PFSK-1 (cell line): Measurements from ENCODE around the gene ABCC9.

Experiments
- FOXP2 ChIP-seq: optimal IDR thresholded peaks from 2 replicates; pipeline ENCODE3; 2011; ENCODE audit warnings: borderline replicate concordance, control low read depth, inconsistent platforms; ENCODE audit not compliant: insufficient read depth; ENCODE audit errors: extremely low read length, extremely low read depth
- POLR2AphosphoS5 ChIP-seq: IDR thresholded peaks from 2 replicates; pipeline ENCODE4 v1.6.1; 2012; ENCODE audit warnings: low read depth, mild to moderate bottlenecking, control low read depth, low read length, moderate library complexity
- SIN3A ChIP-seq: IDR thresholded peaks from 2 replicates; pipeline ENCODE4 v1.6.1; 2012; ENCODE audit warnings: mild to moderate bottlenecking, low read length, moderate library complexity, borderline replicate concordance; ENCODE audit not compliant: insufficient read depth
- TAF1 ChIP-seq: IDR thresholded peaks from 2 replicates; pipeline ENCODE4 v1.6.1; 2012; ENCODE audit warnings: low read length, control low read depth, borderline replicate concordance; ENCODE audit not compliant: insufficient read depth
- TF ChIP-seq, protein P1 (sequence below), 2 experiments: IDR thresholded peaks; 2 replicates each; pipeline versions ENCODE4 v1.6.1 to v1.8.0; 2011 to 2012; ENCODE audit warnings: low read depth in 2 of 2, low read length in 2 of 2, control low read depth in 1 of 2, inconsistent platforms in 1 of 2, mild to moderate bottlenecking in 1 of 2, moderate library complexity in 1 of 2; ENCODE audit not compliant: insufficient read depth in 1 of 2

Gene ABCC9

GRCh38 chr12:21877293-21877982, 63.8 kb downstream of the ABCC9 start:
- TF ChIP-seq SIN3A: no peak
- TF ChIP-seq TAF1: no peak
- TF ChIP-seq POLR2AphosphoS5: no peak
- no peak for TF ChIP-seq FOXP2
- TF ChIP-seq, protein P1, sequence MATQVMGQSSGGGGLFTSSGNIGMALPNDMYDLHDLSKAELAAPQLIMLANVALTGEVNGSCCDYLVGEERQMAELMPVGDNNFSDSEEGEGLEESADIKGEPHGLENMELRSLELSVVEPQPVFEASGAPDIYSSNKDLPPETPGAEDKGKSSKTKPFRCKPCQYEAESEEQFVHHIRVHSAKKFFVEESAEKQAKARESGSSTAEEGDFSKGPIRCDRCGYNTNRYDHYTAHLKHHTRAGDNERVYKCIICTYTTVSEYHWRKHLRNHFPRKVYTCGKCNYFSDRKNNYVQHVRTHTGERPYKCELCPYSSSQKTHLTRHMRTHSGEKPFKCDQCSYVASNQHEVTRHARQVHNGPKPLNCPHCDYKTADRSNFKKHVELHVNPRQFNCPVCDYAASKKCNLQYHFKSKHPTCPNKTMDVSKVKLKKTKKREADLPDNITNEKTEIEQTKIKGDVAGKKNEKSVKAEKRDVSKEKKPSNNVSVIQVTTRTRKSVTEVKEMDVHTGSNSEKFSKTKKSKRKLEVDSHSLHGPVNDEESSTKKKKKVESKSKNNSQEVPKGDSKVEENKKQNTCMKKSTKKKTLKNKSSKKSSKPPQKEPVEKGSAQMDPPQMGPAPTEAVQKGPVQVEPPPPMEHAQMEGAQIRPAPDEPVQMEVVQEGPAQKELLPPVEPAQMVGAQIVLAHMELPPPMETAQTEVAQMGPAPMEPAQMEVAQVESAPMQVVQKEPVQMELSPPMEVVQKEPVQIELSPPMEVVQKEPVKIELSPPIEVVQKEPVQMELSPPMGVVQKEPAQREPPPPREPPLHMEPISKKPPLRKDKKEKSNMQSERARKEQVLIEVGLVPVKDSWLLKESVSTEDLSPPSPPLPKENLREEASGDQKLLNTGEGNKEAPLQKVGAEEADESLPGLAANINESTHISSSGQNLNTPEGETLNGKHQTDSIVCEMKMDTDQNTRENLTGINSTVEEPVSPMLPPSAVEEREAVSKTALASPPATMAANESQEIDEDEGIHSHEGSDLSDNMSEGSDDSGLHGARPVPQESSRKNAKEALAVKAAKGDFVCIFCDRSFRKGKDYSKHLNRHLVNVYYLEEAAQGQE (IDR thresholded peaks at IDR 0.05; ENCODE audit: insufficient read depth in 1 of 2, low read depth in 2 of 2, low read length in 2 of 2): no peak

- TF ChIP-seq FOXP2: no peak
- TF ChIP-seq, protein P1 (IDR thresholded peaks at IDR 0.05; ENCODE audit: insufficient read depth in 1 of 2, low read depth in 2 of 2, low read length in 2 of 2): no peak
- TF ChIP-seq TAF1: no peak
- TF ChIP-seq SIN3A: no peak
- no peak for TF ChIP-seq POLR2AphosphoS5
These were observed 75.4 kb downstream of the ABCC9 start for GRCh38 chr12:21865846-21866245.

DNA sequence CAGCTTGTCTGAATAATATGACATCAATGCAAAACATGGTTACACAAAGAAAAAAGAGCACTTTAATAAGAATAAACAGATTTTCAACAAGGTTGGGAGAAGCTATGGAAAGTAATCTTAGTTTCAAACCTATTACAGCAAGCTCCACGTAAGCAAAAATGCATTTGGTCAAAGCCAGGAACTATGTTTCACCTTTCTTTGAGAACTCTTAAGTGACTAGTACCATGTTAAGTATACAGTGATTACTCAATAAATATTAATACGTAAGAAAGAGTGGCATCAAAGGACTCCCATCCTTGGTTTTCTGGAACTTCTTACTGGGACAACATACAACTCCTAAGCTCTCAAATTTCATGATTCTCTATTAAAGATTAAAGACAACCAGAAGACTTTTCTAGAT, 80.7 kb downstream of the ABCC9 start:
- no peak for TF ChIP-seq SIN3A
- TF ChIP-seq, protein P1 (IDR thresholded peaks at IDR 0.05; ENCODE audit: insufficient read depth in 1 of 2, low read depth in 2 of 2, low read length in 2 of 2): no peak
- no peak for TF ChIP-seq POLR2AphosphoS5
- TF ChIP-seq TAF1: no peak
- no peak for TF ChIP-seq FOXP2

GRCh38 chr12:21860128-21860527, 81.1 kb downstream of the ABCC9 start:
- no peak for TF ChIP-seq POLR2AphosphoS5
- no peak for TF ChIP-seq TAF1
- TF ChIP-seq SIN3A: no peak
- TF ChIP-seq, protein P1 (IDR thresholded peaks at IDR 0.05; ENCODE audit: insufficient read depth in 1 of 2, low read depth in 2 of 2, low read length in 2 of 2): no peak
- TF ChIP-seq FOXP2: no peak
